Right ventricle myocardium inferior (tissue), 1 donor: ENCODE measurements around the gene TYRP1. TPM values are rescaled to one million over a fixed set of nuclear protein-coding genes. Genes with fewer than 3 reads are reported as not detected.

Source experiments
- ATAC-seq: fragments of 200-7000 bp; cut with Tn5 transposase; one replicate; pipeline ENCODE4 v1.9.1; 2020; ENCODE audit warnings: mild to moderate bottlenecking, moderate library complexity
- DNase-seq: peaks from one replicate; pipeline ENCODE4 v3.0.0; 2021; ENCODE audit errors: missing footprints
- intact Hi-C: fragments of 100-400 bp; cut with DNase I; formaldehyde crosslinking; loops from one replicate; pipeline ENCODE4 v1.11.0; 2022
- total RNA-seq: library from RNA; stranded (reverse); fragmentation: NEBNext Ultra II Directional; extraction: Animal tissue kit (Norgen Biotek cat#: 25700); gene quantifications from one replicate; pipeline ENCODE4 v1.2.1, GENCODE V29; 2021
- donor health status: DM: no; HTN: yes; CAD: no; lungs with severe emphysema.

Gene TYRP1
- total RNA-seq, 1 donor from 2014 or later, result 57.4 TPM

GRCh38 chr9:12719431-12719830, 26.2 kb downstream of the TYRP1 start:
- ATAC-seq, result no peak
- intact Hi-C loops, result loop anchor here (2.0 to 10.0 kb wide), 2 partner anchors 285 to 369 kb away; no protein-coding TSS in a partner anchor
- DNase-seq, result no peak

- DNase-seq, result no peak
- no peak for ATAC-seq
- intact Hi-C loops, result loop anchor here (5.0 kb wide), 1 partner anchor 57 kb away; the partner anchor contains the start of gene LURAP1L
Measured at GRCh38 chr9:12720551-12720950, 27.4 kb downstream of the TYRP1 start.

DNA sequence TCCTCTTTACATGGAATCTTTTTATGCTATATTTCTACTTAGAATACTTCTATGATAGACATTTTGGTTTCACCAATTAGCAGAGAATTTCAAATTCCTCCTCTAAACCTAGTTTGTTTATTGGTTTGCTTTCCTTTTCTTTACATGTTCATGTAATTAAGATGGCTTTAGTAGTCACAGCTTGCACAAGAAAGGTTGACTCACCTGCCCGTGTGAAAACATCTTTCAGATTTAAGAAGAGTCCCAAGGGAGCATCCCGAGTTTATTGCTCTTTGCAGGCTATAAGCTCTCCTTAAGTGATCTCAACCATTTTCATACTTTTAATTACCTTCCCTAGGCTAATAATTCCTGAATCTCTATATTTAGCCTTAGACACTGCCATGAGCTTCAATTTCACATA, 28.9 kb downstream of the TYRP1 start:
- intact Hi-C loops, result loop anchor here (2.0 to 5.0 kb wide), 2 partner anchors 55 to 101 kb away; partner anchors contain the start of gene LURAP1L
- DNase-seq (no peak), ATAC-seq (no peak)

DNA sequence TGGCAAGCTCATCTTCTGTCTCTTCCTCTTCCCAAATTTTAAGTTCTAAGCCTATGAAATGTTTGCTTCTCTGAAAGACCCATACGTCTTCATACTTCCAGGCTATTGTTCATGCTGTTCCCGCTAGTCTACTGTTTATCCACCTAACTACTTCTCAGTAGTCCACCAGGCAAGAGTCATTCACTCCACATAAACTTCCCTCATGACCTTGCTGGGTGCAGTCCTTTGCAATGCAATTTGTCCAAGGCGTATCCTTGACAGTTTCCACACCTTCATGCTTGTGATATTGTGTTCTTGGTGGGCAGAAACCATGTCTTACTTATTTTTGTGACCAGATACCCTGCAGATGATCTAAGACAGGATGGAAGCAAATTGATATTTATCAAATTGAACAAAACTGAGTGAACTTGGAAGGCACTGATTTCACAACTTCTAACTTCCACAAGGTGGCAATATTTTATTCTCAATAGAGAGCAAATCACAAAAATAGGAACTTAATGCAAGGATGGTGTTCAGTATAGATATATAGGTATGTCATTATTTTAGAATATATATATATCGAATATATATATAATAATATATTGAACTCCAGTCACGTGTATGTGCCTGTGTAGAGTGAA, 30.3 kb downstream of the TYRP1 start:
- no peak for ATAC-seq
- DNase-seq, result no peak
- intact Hi-C loops, result loop anchor here (1.0 to 5.0 kb wide), 3 partner anchors 54 to 159 kb away; partner anchors contain the start of gene LURAP1L

DNA sequence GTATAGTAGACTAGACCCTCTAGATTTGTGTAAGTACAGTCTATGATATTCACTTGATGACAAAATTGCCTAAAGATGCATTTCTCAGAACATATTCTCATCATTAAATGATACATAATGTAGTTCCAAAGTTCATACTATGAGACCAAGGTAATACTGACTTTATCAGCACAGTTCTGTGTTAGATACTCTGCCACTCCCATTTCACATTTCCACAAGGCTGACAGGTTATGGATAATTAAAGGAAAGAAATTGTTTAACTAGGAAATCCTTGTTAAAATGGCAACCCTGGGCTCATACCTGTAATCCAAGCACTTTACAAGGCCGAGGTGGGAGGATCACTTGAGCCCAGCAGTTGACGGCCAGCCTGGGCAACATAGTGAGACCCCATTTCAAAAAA, 33.6 kb downstream of the TYRP1 start:
- intact Hi-C loops, result no loop called here
- no peak for DNase-seq
- ATAC-seq, result no peak

DNA sequence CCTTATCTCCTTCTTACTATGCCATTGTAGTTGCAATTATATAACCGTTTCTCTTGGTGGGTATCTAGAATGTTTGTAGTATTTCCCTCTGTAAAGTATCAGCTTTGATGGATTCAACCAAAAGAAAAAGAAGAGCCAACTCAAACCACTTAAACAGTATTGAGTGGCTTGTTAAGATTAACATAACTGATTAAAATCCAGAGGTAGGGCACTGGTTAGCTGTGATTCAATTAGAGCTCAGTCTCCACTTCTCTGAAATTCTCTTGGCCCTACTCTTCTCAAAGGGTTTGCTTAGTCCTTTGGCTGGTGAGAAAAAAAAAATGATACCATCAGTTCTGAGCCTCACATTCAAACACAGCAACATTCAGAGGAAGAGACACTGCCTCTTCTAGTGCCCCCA, 37.0 kb downstream of the TYRP1 start:
- ATAC-seq (no peak), DNase-seq (no peak)
- intact Hi-C loops, result no loop called here

- DNase-seq, result no peak
- intact Hi-C loops, result no loop called here
- no peak for ATAC-seq
Measured at GRCh38 chr9:12730927-12731326, 37.7 kb downstream of the TYRP1 start.

- ATAC-seq, result no peak
- DNase-seq, result no peak
- intact Hi-C loops, result no loop called here
Measured at GRCh38 chr9:12732971-12733370, 39.8 kb downstream of the TYRP1 start.

GRCh38 chr9:12735665-12736064, 42.5 kb downstream of the TYRP1 start:
- ATAC-seq (no peak), DNase-seq (no peak)
- intact Hi-C loops, result no loop called here

DNA sequence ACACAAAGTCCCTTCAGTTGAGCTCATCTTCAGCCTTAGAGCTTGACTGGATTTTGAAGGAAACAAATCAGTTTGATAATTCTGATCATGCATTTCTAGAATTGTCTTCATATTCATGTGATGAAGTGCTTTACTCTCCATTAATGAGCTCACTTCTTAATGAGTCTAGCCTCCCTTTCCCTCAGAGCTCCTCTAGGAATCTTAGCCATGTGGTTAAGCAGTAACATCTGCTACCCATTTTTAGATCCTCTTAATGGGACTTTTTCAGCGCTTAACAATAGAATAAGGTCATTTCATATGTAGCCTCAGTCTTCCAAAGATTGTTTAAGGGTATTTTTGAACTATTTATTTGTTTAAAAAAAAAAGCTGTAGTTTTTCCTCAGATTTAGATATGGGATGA, 44.7 kb downstream of the TYRP1 start:
- intact Hi-C loops, result no loop called here
- no peak for ATAC-seq
- DNase-seq, result no peak

- intact Hi-C loops, result no loop called here
- DNase-seq, result no peak
- no peak for ATAC-seq
Measured at GRCh38 chr9:12739014-12739652, 45.9 kb downstream of the TYRP1 start.

- intact Hi-C loops, result no loop called here
- ATAC-seq (no peak), DNase-seq (no peak)
Measured at GRCh38 chr9:12740845-12741244, 47.7 kb downstream of the TYRP1 start.

GRCh38 chr9:12748016-12748415, 54.8 kb downstream of the TYRP1 start:
- ATAC-seq, result no peak
- no peak for DNase-seq
- intact Hi-C loops, result no loop called here

DNA sequence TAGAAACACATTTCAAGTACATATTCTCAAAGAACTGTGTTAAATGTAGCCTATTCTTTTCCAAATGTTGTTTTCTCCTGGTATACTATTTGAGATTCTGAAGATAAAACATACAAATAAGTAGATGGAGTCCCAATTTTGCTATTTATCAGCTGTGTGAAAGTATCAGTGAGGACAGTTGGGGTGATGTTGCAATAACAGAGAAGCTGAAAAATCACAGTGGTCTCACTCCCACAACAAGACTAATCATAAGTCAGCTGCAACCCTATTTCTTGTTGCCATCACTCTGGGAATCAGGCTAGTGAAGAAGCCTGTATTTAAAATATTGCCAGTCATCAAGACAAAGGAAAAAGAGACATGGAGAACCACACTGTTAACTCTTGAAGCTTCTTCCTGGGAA, 55.8 kb downstream of the TYRP1 start:
- no peak for DNase-seq

DNA sequence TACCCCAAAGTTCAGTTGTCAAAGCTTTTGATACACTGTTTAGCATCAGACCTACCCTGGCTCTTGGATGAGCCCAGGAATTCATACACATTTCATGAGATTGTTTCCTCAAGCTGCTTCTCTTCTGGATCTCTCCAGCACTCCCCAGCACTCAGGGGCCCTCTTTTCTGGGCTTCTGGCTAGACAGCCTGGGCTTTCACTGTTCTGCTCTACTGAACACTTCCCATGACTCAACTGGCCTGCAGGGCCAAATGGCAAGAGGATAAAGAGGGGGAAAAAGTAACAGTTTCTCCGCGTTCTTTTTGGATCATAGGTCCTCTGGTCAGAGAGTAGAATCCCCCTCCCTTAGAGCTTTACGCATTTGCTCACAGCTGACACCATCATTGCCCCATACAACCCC, 60.7 kb downstream of the TYRP1 start:
- no peak for ATAC-seq

More for the DNA sequence above, 55.8 kb downstream of the TYRP1 start:
- no peak for ATAC-seq
- intact Hi-C loops, result no loop called here

DNA sequence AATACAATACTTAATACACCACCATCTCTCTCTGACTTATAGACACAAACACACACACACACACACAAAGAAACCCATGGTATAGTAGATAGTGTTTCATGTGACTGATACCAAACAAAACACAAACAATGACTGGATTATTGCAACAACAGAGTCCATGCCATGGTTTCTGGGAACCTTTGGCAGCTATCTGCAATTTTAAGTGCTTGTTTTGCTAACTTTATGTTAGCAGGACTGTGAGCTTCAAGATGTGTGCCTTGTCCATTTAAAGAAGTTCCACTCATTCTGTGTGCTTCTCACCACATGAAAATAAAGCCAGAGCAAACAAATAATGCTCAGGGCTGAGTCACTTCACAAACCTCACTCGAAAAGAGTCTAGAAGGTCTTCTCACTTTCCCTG, 66.6 kb downstream of the TYRP1 start:
- ATAC-seq (no peak), DNase-seq (no peak)
- intact Hi-C loops, result no loop called here

More for the DNA sequence above, 60.7 kb downstream of the TYRP1 start:
- intact Hi-C loops, result no loop called here
- DNase-seq, result no peak

Other genes starting within 250 kb of the TYRP1 start
- 1.9 TPM for gene LURAP1L, start 81.6 kb downstream of the TYRP1 start, total RNA-seq